Hepatocyte (in vitro differentiated cells): ENCODE data around the gene CYBA.

Experiments
- EZH2 ChIP-seq: fragments of 200-600 bp; sonication (generic); IDR thresholded peaks from 2 replicates; pipeline ENCODE4 v1.6.1; 2016; ENCODE audit warnings: antibody characterized with exemption, mild to moderate bottlenecking, borderline replicate concordance
- EZH2phosphoT487 ChIP-seq: fragments of 200-600 bp; sonication (generic); IDR thresholded peaks from one replicate; pipeline ENCODE4 v1.6.1; 2018; ENCODE audit warnings: antibody characterized with exemption, mild to moderate bottlenecking, low read depth, moderate library complexity; ENCODE audit not compliant: unreplicated experiment, severe bottlenecking
- TF ChIP-seq, protein P1 (sequence below): fragments of 200-600 bp; sonication (generic); IDR thresholded peaks from 2 replicates; pipeline ENCODE4 v1.5.1; 2016; ENCODE audit warnings: antibody characterized with exemption, mild to moderate bottlenecking; ENCODE audit not compliant: poor library complexity

DNA sequence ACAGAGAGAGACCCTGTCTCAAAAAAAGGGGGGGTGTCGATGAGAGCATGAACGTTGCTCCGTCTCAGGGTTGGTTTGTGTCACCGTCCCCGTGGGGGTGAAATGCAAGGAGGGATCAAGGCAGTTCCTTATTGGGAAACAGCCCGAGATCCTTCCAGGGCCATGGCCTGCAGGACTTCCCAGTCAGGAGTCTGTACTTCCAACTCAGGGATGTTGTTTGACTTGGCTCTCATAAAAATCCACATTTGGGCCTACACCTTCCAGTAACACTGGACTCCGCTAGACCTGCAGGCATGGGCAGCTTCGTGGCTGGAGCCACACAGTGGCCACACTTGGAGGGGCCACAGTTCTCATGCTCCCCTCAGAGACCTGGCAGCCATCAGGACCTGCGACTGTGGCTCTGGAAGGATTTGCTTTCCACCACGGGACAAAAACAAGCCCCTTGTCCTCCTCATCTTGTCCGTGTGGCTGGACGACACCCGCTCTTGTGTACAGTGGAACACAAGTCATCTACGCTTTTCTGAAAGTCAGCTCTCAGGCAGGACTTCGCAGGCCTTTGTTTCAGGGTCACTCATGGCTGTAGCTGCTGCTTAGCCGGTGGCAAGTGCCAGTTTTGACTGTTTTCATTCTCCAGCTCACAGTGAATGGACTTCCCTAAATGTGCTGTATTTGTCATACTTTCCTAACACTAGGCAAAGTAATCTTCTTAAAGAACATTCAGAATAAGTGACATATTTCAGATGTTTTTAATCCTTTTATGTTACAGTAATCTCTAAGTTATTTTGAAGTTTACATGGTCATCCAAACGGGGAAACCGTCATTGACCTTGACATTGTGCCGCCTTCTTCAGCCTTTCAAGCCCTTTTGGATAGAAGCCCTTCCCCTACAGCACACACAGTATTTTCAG, 36.7 kb downstream of the CYBA start:
- TF ChIP-seq, protein P1, sequence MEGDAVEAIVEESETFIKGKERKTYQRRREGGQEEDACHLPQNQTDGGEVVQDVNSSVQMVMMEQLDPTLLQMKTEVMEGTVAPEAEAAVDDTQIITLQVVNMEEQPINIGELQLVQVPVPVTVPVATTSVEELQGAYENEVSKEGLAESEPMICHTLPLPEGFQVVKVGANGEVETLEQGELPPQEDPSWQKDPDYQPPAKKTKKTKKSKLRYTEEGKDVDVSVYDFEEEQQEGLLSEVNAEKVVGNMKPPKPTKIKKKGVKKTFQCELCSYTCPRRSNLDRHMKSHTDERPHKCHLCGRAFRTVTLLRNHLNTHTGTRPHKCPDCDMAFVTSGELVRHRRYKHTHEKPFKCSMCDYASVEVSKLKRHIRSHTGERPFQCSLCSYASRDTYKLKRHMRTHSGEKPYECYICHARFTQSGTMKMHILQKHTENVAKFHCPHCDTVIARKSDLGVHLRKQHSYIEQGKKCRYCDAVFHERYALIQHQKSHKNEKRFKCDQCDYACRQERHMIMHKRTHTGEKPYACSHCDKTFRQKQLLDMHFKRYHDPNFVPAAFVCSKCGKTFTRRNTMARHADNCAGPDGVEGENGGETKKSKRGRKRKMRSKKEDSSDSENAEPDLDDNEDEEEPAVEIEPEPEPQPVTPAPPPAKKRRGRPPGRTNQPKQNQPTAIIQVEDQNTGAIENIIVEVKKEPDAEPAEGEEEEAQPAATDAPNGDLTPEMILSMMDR: no peak
- TF ChIP-seq EZH2phosphoT487 (no peak), EZH2 (no peak)
